Endothelial cell of umbilical vein (primary cell): ENCODE data around the gene FYTTD1. TPM values are rescaled to one million over a fixed set of nuclear protein-coding genes. Genes with fewer than 3 reads are reported as not detected.
A peak's percentile ranks its signal among the peaks of the same experiment; 100 is the strongest.

ENCODE experiments used
- BruUV-seq: library from RNA; stranded (reverse); fragments of 400-500 nt; replicated peaks from 2 replicates; lab custom pipeline; 2021; lab: Mats Ljungman, UMichigan
- CTCF ChIA-PET: fragments of 300-600, 350-600 bp; sonication (Branson Sonifier 250); formaldehyde crosslinking; loops from one replicate; lab custom pipeline; 2021; ENCODE audit warnings: antibody characterized with exemption, inconsistent platforms; lab: Charles Lee
- POLR2A ChIA-PET: fragments of 300-600, 350-600 bp; sonication (Branson Sonifier 250); formaldehyde crosslinking; loops from one replicate; lab custom pipeline; 2021; ENCODE audit warnings: antibody characterized with exemption, inconsistent platforms; lab: Charles Lee
- DNase-seq: peaks from one replicate; pipeline ENCODE4 v3.0.0-alpha.2; 2011; ENCODE audit warnings: low read depth, low spot score
- FAIRE-seq: peaks from 2 replicates; lab custom pipeline; 2011; peaks lifted over from hg19 to GRCh38; lab: Jason Lieb, UNC
- H2AFZ ChIP-seq: 2 replicates; pipeline ENCODE4 v1.6.0; 2012; ENCODE audit warnings: low read depth, low read length, control low read depth, inconsistent platforms
- H3K27ac ChIP-seq: 2 replicates; pipeline ENCODE4 v1.5.1; 2011; ENCODE audit warnings: low read depth, mild to moderate bottlenecking, control low read depth, low read length, moderate library complexity; ENCODE audit not compliant: insufficient read depth
- H3K27me3 ChIP-seq, 2 experiments: 2 replicates each; pipeline versions ENCODE4 v1.6.0 to v1.6.1; 2011; ENCODE audit warnings: low read length in 2 of 2, mixed read lengths in 1 of 2; ENCODE audit not compliant: control insufficient read depth in 2 of 2, insufficient read depth in 2 of 2
- H3K36me3 ChIP-seq, 2 experiments: 2 replicates in 1 of 2; 3 replicates in 1 of 2; pipeline ENCODE4 v1.5.1; 2011; ENCODE audit warnings: low read length in 2 of 2, mild to moderate bottlenecking in 1 of 2, moderate library complexity in 1 of 2; ENCODE audit not compliant: control insufficient read depth in 2 of 2, insufficient read depth in 2 of 2; ENCODE audit errors: extremely low read depth in 1 of 2
- H3K4me1 ChIP-seq: 3 replicates; pipeline ENCODE4 v1.5.1; 2011; ENCODE audit warnings: mild to moderate bottlenecking, low read length; ENCODE audit not compliant: control insufficient read depth, insufficient read depth; ENCODE audit errors: extremely low read depth
- H3K4me2 ChIP-seq: 2 replicates; pipeline ENCODE4 v1.6.1; 2011; ENCODE audit warnings: low read length, control low read depth, mixed read lengths; ENCODE audit not compliant: insufficient read depth
- H3K4me3 ChIP-seq, 3 experiments: fragments of 200-600 bp in 1 of 3; sonication (generic), shearing (Covaris generic) in 1 of 3; replicated peaks in 1 of 3; 2 replicates each; pipeline ENCODE4 v1.5.1; 2011 to 2016; ENCODE audit warnings: control low read depth in 3 of 3, low read length in 3 of 3, mild to moderate bottlenecking in 2 of 3, inconsistent platforms in 1 of 3, low read depth in 1 of 3, moderate library complexity in 1 of 3; ENCODE audit not compliant: insufficient read depth in 1 of 3
- H3K79me2 ChIP-seq: 2 replicates; pipeline ENCODE4 v1.6.0; 2012; ENCODE audit warnings: low read length, inconsistent platforms; ENCODE audit not compliant: control insufficient read depth, insufficient read depth
- H3K9ac ChIP-seq: replicated peaks from 2 replicates; pipeline ENCODE3; 2011; ENCODE audit warnings: low read length, control low read depth; ENCODE audit not compliant: insufficient read depth; ENCODE audit errors: extremely low read depth
- H3K9me1 ChIP-seq: replicated peaks from 3 replicates; pipeline ENCODE4 v1.6.0; 2011; ENCODE audit warnings: mild to moderate bottlenecking, low read length; ENCODE audit not compliant: control insufficient read depth, insufficient read depth; ENCODE audit errors: extremely low read depth
- H3K9me3 ChIP-seq: replicated peaks from 2 replicates; pipeline ENCODE4 v1.5.1; 2012; ENCODE audit warnings: low read length, inconsistent platforms; ENCODE audit not compliant: control insufficient read depth, insufficient read depth
- H4K20me1 ChIP-seq: replicated peaks from 2 replicates; pipeline ENCODE3; 2011; ENCODE audit warnings: mild to moderate bottlenecking, low read length; ENCODE audit not compliant: control insufficient read depth, insufficient read depth; ENCODE audit errors: extremely low read depth
- EZH2 ChIP-seq: IDR thresholded peaks from 2 replicates; pipeline ENCODE4 v1.6.1; 2012; ENCODE audit warnings: borderline replicate concordance, low read depth, mild to moderate bottlenecking, moderate library complexity, low read length, inconsistent platforms; ENCODE audit not compliant: severe bottlenecking
- FOS ChIP-seq: IDR thresholded peaks from 2 replicates; pipeline ENCODE4 v1.6.1; 2011; ENCODE audit warnings: mild to moderate bottlenecking, low read length, moderate library complexity, borderline replicate concordance; ENCODE audit not compliant: insufficient read depth
- GATA2 ChIP-seq: IDR thresholded peaks from 2 replicates; pipeline ENCODE4 v1.7.0; 2011; ENCODE audit warnings: low read depth, mild to moderate bottlenecking, moderate library complexity, mixed read lengths, low read length; ENCODE audit not compliant: insufficient read length, insufficient read depth
- JUN ChIP-seq: IDR thresholded peaks from 2 replicates; pipeline ENCODE4 v1.6.1; 2011; ENCODE audit warnings: borderline replicate concordance, low read depth; ENCODE audit not compliant: insufficient read length, insufficient read depth
- MYC ChIP-seq: IDR thresholded peaks from one replicate; pipeline ENCODE4 v1.6.1; 2011; ENCODE audit warnings: mild to moderate bottlenecking, low read depth, low read length
- POLR2A ChIP-seq: IDR thresholded peaks from 2 replicates; pipeline ENCODE4 v1.6.1; 2012; ENCODE audit warnings: low read depth, mild to moderate bottlenecking, control low read depth, low read length
- POLR2AphosphoS5 ChIP-seq: IDR thresholded peaks from 2 replicates; pipeline ENCODE4 v1.6.1; 2012; ENCODE audit warnings: low read depth, mild to moderate bottlenecking, control low read depth, low read length, moderate library complexity; ENCODE audit not compliant: insufficient read depth
- dilution Hi-C: fragments of 300-500 bp; cut with MboI; formaldehyde crosslinking; loops from one replicate; pipeline ENCODE4 v1.15.0; 2019; ENCODE audit warnings: low sequenced_read_pairs; ENCODE audit not compliant: extremely low pct_ligation_motif_present
- intact Hi-C: fragments of 100-400 bp; cut with micrococcal nuclease; formaldehyde crosslinking; loops from one replicate; pipeline ENCODE4 v1.10.0; 2022
- polyA plus RNA-seq, 4 experiments: library from polyadenylated mRNA; depleted of rRNA in 3 of 4; stranded (reverse) in 3 of 4; unstranded in 1 of 4; fragments of >200 nt; gene quantifications; 2 replicates each; pipeline versions ENCODE4 v1.2.1 to v1.2.3, GENCODE V29; 2011 to 2012; ENCODE audit warnings: missing spikeins in 1 of 4
- total RNA-seq: library from RNA; stranded (reverse); gene quantifications from 2 replicates; pipeline ENCODE4 v1.2.3, GENCODE V29; 2021
- TF ChIP-seq, protein P1 (sequence below): IDR thresholded peaks from 2 replicates; pipeline ENCODE4 v1.6.1; 2011; ENCODE audit not compliant: insufficient read depth, insufficient read length
- TF ChIP-seq, protein P2 (sequence below), 2 donors: IDR thresholded peaks; 1 replicate in 1 of 2; 2 replicates in 1 of 2; pipeline ENCODE4 v1.5.1; 2011; ENCODE audit warnings: low read length in 2 of 2, mild to moderate bottlenecking in 2 of 2, moderate library complexity in 2 of 2, control low read depth in 1 of 2, inconsistent platforms in 1 of 2, low read depth in 1 of 2; ENCODE audit not compliant: insufficient read depth in 1 of 2; ENCODE audit errors: extremely low read depth in 1 of 2

Gene FYTTD1
- total and polyA plus RNA-seq, 2 donors (not counting 3 experiments of a cell fraction or from before 2014, with no cell fraction given): 8.9 to 52.3 TPM

DNA sequence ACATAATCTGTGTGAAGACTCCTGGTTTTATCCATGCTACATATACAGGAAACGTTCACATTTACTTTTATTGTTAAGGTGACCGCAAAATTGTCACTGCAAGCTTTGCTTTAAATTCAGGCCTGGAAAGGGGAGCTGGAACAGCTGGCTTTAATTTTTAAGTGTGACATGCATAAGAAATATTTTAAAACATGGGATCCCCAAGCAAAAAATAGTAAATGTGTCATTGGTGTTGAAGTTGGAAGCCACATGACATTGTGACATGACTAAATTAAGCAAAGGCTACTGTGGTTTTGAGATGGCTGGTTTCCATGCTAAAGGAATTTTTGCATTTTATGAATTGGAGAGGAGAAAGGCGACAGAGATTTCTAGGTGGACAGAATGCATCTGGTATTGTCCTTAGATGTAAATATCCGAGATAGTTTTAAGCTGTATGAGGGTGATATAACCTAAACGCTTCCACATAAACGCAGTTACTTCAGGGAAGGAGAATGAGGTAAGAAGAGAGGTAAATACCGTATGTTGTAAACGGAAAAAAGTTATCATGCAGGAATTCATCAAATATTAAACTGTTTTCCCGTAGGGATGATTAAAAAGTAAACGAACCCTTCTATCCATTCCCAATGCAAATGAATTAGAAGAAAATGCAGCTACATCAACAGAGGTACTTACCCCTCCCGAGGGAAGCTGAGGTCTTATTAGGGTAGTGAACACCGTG, 927 bp upstream of the FYTTD1 start:
- no TSS peak for BruUV-seq
- Histone ChIP-seq H3K27me3 (no peaks in the 10 kb centered on the region), H3K9ac (no peak overlapping the region), H3K27ac (no peak overlapping the region), H3K4me2 (peak overlapping the region; percentile 17), H3K4me1 (peaks cover 13% of the 10 kb centered on the region), H3K79me2 (peaks cover 28% of the 10 kb centered on the region), H3K4me3 (peak overlapping the region in 2 of 3 experiments; percentile 39 to 62), H2AFZ (peak overlapping the region; percentile 45), H3K9me3 (no peaks in the 10 kb centered on the region), H3K9me1 (no peaks in the 10 kb centered on the region), H4K20me1 (peaks cover 4% of the 10 kb centered on the region), H3K36me3 (no peaks in the 10 kb centered on the region)
- FAIRE-seq (no peak), DNase-seq (no peak)
- CTCF ChIA-PET: interaction anchor here (0.9 to 1.6 kb wide), 6 partner anchors 8 to 45 kb away, joined by 3 to 5 read pairs (median 4); partner anchors contain the start of gene RUBCN
- dilution Hi-C loops (no loop called here), intact Hi-C loops (loop anchor here (1.0 kb wide), 2 partner anchors 11 to 43 kb away; partner anchors contain the start of gene LRCH3)
- TF ChIP-seq, protein P1, sequence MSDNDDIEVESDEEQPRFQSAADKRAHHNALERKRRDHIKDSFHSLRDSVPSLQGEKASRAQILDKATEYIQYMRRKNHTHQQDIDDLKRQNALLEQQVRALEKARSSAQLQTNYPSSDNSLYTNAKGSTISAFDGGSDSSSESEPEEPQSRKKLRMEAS: no peak
- TF ChIP-seq POLR2AphosphoS5 (no peak), EZH2 (no peak), JUN (no peak), POLR2A (no peak), MYC (no peak), GATA2 (no peak), FOS (no peak)
- TF ChIP-seq, protein P2, sequence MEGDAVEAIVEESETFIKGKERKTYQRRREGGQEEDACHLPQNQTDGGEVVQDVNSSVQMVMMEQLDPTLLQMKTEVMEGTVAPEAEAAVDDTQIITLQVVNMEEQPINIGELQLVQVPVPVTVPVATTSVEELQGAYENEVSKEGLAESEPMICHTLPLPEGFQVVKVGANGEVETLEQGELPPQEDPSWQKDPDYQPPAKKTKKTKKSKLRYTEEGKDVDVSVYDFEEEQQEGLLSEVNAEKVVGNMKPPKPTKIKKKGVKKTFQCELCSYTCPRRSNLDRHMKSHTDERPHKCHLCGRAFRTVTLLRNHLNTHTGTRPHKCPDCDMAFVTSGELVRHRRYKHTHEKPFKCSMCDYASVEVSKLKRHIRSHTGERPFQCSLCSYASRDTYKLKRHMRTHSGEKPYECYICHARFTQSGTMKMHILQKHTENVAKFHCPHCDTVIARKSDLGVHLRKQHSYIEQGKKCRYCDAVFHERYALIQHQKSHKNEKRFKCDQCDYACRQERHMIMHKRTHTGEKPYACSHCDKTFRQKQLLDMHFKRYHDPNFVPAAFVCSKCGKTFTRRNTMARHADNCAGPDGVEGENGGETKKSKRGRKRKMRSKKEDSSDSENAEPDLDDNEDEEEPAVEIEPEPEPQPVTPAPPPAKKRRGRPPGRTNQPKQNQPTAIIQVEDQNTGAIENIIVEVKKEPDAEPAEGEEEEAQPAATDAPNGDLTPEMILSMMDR (IDR thresholded peaks at IDR 0.05; ENCODE audit: extremely low read depth in 1 of 2, insufficient read depth in 1 of 2, low read depth in 1 of 2, low read length in 2 of 2): no peak
- POLR2A ChIA-PET: interaction anchor here (0.5 kb wide), 1 partner anchor 27 kb away, joined by 4 read pairs; no protein-coding TSS in a partner anchor
